Stimulated activated CD8-positive, alpha-beta memory T cell treated with anti-CD3 and anti-CD28 coated beads, Interleukin-7, amount 100 ng/mL, for 24 hours (primary cell): Measurements from ENCODE around the gene NEAT1.

Experiments
- DNase-seq: peaks from one replicate; pipeline ENCODE4 v3.0.0-alpha.2; 2020; ENCODE audit warnings: low read depth

NEAT1 gene

GRCh38 chr11:65422633-65423515, at the start of gene NEAT1:
TSS of gene NEAT1 (plus strand) at chr11:65422798.
- DNase-seq = peak; percentile 91

- no peak for DNase-seq
These were observed 48.6 kb upstream of the NEAT1 start for GRCh38 chr11:65373839-65374580.

GRCh38 chr11:65375012-65375411, 47.6 kb upstream of the NEAT1 start:
- DNase-seq = no peak

GRCh38 chr11:65376138-65376713, 46.4 kb upstream of the NEAT1 start:
- no peak for DNase-seq

GRCh38 chr11:65377036-65377435, 45.6 kb upstream of the NEAT1 start:
- no peak for DNase-seq

GRCh38 chr11:65377777-65378176, 44.8 kb upstream of the NEAT1 start:
- no peak for DNase-seq

GRCh38 chr11:65378208-65378927, 44.2 kb upstream of the NEAT1 start:
- no peak for DNase-seq

- DNase-seq = no peak
These were observed 43.5 kb upstream of the NEAT1 start for GRCh38 chr11:65378928-65379638.

- DNase-seq = no peak
These were observed 42.7 kb upstream of the NEAT1 start for GRCh38 chr11:65379698-65380459.

- no peak for DNase-seq
These were observed 42.0 kb upstream of the NEAT1 start for GRCh38 chr11:65380460-65381119.

- DNase-seq = no peak
These were observed 40.9 kb upstream of the NEAT1 start for GRCh38 chr11:65381716-65382032.

GRCh38 chr11:65382033-65382803, 40.4 kb upstream of the NEAT1 start, which contains the start of gene SLC25A45:
TSS of gene SLC25A45 (minus strand) at chr11:65382646. CDS start at chr11:65381951, 695 bp downstream.
- peak; percentile 82 for DNase-seq

- DNase-seq = no peak
These were observed 39.7 kb upstream of the NEAT1 start for GRCh38 chr11:65382804-65383368.

GRCh38 chr11:65383778-65384177, 38.8 kb upstream of the NEAT1 start:
- DNase-seq = no peak

- DNase-seq = no peak
These were observed 38.2 kb upstream of the NEAT1 start for GRCh38 chr11:65384301-65384889.

- peak; percentile 62 for DNase-seq
These were observed 36.1 kb upstream of the NEAT1 start, which contains the start of gene FRMD8 for GRCh38 chr11:65386307-65387140. TSS of gene FRMD8 (plus strand) at chr11:65386637. CDS start at chr11:65387037, 400 bp downstream.

- DNase-seq = no peak
These were observed 33.9 kb upstream of the NEAT1 start for GRCh38 chr11:65388731-65389130.
